Stimulated activated CD4-positive, alpha-beta T cell treated with anti-CD3 and anti-CD28 coated beads, Interleukin-12 subunit alpha, Interleukin-12 subunit beta, amount 100 ng/mL, for 48 hours (primary cell): ENCODE data around the gene PPP4R4.

Experiments
- DNase-seq, 3 donors: peaks; one replicate each; pipeline ENCODE4 v3.0.0-alpha.2; 2020; ENCODE audit warnings: low read depth in 2 of 3, low spot score in 1 of 3

Gene PPP4R4

DNA sequence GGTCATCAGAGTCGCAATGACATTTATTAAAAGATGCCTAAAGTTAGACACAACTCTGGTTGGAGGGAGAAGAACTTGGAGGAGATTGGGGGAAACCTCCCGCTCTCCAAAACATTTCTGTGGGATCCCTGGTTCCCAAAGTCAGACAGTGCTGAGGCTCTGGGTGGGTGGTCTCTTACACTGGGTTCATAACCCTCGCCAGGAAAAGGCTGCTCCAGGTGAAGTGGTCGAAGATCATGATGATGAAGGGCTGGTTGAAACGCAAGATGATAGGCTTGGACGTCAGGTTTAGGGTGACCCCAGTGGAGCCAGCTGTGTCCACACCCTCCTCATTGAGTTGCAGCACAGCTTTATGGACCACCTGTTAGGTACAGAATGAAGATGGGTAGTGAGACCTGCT lies 130.1 kb downstream of the PPP4R4 start:
- DNase-seq, result no peak

DNA sequence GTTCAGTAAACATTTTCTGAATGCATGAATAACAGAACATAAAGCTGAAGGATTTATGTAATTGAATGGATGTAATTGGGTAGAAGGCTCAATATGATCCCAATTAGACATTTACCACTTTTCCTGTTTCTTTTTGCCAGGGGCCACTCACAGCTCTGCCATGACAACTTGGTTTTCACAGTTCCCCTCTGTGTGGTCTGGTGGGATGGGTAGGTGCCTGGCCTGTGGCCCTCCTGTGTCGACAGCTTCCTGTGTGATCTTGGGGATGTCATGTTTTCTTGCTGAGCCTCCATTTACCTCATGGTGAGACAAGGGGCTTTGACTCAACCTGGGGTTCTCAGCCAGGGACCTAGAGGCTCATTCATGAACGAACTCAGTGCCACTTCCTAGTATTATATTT lies 131.5 kb downstream of the PPP4R4 start:
- DNase-seq, result no peak

DNA sequence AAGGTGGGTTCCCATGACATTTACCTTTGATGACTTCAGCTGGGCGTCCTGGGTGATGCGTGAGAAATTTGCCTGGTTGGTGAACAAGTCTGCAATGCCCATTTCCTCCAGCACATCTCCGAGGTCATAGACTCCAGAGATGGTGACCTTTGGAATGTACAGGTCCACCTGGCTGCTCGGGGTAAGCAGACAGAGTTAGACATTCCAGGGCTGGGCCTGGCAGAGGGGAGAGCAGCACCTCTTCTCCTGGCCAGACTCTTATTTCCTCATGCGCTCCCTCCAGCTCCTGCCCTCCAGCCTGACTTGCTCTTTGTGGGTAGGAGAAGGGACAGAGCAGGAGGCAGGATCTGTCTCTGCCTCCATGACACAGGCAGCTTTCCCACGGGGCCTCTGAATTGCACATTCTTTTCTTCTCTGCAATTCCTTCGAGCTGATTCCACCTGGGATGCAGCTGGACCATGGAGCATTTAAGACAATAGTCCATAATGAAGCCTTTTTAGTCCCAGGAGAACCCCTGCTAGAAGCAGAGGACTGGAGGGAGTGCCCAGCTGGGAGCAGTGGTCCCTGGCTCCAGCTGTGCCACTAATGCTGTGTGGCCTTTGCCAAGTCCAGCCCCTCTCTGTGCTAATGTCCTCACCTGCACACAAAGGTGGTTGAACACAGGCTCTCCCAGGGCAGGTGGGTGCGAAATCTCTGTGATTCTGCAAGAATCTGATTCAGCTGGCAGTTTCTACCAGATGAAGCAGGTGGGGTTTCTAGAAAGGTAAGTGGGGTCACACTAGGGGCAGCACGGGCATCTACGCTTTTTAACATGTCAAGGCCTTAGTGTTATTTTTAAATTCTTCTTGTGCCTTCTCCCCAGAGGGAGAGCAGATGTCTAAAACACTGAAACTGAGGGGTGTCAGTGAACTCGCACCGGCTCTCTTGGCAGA lies 132.2 kb downstream of the PPP4R4 start:
- no peak for DNase-seq

GRCh38 chr14:94307410-94307992 lies 133.4 kb downstream of the PPP4R4 start:
- no peak for DNase-seq

- no peak for DNase-seq
Observed at GRCh38 chr14:94309721-94310120, 135.6 kb downstream of the PPP4R4 start.

- DNase-seq, result no peak
Observed at GRCh38 chr14:94310248-94310647, 136.1 kb downstream of the PPP4R4 start.

DNA sequence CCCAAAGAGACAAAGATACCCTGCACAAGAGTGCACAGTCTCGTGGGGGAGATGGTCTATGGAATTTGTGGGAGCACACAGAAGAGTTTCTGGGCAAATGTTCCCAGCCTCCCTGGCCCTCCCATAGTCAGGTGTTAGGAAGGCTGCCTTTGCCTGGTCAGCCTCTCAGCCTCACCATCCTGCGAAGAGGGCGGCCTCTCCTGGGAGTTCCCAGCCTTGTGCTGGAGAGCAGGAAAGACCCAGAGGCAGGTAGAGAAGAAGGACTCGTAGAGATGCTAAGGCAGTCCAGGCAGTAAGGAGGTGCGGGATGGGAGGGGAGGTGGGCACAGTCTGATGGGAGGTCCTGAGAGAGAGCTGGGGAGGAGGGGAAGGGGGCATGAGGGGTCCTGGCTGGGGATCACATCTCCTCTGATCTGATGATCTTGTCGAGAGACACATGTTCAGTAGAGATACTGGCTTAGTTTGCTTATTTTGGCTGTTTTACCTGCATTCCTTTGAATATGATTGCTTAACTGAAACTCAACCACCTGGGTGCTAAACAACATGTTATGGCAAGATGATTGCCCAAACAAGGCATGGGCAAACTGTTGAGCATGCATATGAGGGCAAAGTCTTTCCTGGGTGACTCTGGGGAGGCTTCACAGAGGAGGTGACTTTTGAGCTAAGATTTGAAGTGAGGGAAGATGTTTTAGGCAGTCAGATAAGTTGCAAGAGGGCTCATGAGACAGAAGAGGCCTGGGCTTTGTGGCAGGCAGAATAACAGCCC lies 138.5 kb downstream of the PPP4R4 start:
- no peak for DNase-seq

DNA sequence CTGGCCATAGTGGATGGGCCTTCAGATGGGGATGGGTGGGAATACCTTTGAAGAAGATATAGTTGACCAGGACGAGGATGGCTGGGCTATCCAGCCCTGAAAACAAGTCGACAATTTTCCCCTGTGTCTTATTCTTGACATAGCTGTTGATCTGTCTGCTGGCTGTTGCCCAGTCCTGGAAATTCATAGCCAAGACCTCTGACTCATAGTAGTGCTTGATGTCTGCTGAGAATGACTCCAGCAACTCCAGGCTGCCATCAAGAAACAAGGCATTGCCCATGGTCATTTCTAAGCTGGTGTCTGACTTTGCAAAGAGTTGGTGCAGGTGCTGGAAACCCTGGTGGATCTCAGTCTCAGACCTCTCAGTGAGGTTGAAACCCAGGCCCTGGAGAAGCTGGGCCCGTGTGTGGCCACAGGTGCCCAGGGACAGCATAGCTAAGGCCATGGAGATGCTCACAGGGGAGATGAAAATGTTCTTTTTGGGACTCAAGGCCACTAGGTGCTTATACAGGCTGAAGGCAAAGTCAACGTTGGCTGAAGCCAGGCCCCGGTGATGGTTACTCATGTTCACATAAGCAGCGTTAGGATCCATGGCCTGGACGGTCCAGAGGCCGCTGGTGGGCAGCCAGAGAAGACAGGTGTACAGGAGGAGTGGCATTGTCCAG lies 140.0 kb downstream of the PPP4R4 start:
- DNase-seq, result no peak

- DNase-seq, result no peak
Observed at GRCh38 chr14:94314890-94315289, 140.8 kb downstream of the PPP4R4 start.

DNA sequence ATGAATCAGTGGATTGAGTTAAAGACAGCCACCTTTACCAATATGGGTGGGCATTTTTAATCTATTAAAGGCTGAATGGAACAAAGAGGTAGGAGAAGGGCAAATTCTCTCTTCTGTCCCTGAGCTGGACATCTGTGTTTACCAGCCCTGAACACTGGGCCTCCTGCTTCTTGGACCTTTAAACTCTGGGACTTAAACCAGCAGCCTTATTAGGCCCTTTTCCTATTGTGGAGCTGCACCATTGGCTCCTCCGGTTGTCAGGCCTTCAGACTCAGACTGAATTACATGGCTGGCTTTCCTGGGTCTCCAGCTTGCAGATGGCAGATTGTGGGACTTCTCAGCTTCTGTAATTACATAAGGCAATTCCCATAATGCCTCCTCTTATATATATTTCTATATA lies 142.6 kb downstream of the PPP4R4 start:
- no peak for DNase-seq

DNA sequence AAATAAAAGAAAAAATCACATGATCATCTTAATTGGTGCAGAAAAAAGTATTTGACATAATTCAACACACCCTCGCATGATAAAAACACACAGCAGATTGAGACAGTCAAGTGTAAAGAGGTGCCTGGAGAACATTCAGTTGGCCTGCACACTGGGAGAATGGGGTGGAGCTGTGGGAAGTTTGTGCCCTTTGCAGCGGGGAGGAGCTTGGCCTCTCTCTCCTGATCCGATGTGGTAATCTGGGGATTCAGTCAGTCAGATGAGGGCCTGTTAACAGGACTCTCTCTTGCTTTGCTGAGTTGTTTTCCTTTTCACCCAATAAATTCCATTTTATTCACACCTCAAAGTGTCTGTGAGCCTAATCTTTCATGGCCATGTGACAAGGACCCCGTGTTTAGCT lies 143.1 kb downstream of the PPP4R4 start:
- DNase-seq, result no peak

DNA sequence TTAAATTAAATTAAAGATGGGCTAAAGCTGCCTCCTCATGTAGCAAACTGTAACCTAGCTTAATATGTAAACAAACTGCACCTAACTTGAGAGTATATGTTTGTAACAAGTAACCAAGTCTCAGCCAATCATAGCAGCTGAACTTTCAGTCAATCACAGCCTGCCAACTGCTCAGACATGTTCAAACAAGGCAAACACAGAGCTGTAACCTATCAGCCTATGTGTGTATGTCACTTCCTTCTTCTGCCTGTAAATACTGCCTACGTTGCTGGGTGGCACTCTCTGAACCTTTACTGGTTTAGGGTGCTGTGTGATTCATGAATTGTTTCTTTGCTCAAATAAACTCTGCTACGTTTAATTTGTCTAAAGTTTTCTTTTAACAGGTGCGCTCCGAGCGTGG lies 146.1 kb downstream of the PPP4R4 start:
- DNase-seq, result no peak

GRCh38 chr14:94321421-94322271 lies 147.5 kb downstream of the PPP4R4 start:
- no peak for DNase-seq

GRCh38 chr14:94322648-94323570 lies 148.8 kb downstream of the PPP4R4 start, which contains the start of gene SERPINA6:
Gene SERPINA6, minus strand, starts transcription at chr14:94323336. Its CDS starts 8,688 bp downstream, at chr14:94314648.
- no peak for DNase-seq

DNA sequence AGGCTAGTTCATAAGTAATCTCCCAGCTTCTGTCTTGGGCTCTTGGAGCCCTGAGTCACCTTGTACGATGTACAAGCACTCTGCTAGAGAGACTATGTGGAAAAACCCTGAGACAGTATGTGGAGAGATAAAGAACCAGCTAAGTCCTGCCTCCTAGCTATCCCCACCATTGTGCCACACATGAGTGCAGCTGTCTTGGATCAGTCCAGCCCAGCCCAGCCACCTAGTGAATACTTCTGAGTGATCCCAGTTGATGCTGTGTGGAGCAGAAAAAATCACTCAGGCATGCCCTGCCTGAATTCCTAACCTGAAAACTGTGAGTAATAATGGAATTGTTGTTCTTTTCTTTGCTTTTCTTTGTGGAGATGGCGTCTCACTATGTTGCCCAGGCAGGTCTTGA lies 154.1 kb downstream of the PPP4R4 start:
- no peak for DNase-seq
